Measurements from ENCODE around the gene LY6G5C. TPM values are rescaled to one million over a fixed set of nuclear protein-coding genes. Genes with fewer than 3 reads are reported as not detected.

LY6G5C gene
- total and polyA plus RNA-seq, 2 donors (not counting 1 experiment from before 2014, with no cell fraction given) = 0.76 to 3.4 TPM

- H3K4me2 ChIP-seq (replicated peaks; ENCODE audit: low read depth, low read length, poor library complexity, severe bottlenecking) = peak overlapping the region; percentile 88
Measured at GRCh38 chr6:31727717-31728671, 47.1 kb upstream of the LY6G5C start.

More at GRCh38 chr6:31727717-31728671, 47.1 kb upstream of the LY6G5C start:
- CTCF ChIA-PET = interaction anchor here (0.5 to 6.3 kb wide), 30 partner anchors 11 to 224 kb away, joined by 3 to 90 read pairs (median 4); partner anchors contain the start of genes ABHD16A, APOM, CLIC1 and HSPA1B
- intact Hi-C loops (cut with micrococcal nuclease) = loop anchor here (1.0 to 2.0 kb wide), 4 partner anchors 67 to 135 kb away; partner anchors contain the start of genes C6orf47 and NEU1
- Mint-ChIP-seq H3K27me3 (no peaks in the 10 kb centered on the region), H3K4me1 (peaks cover 71% of the 10 kb centered on the region), H3K4me3 (peak overlapping the region; percentile 99), H3K9me3 (ENCODE audit: insufficient read depth) (no peaks in the 10 kb centered on the region), H3K27ac (peak overlapping the region; percentile 95)
- DNase-seq (no peak), ATAC-seq (ENCODE audit: low read depth) (peak; percentile 0)
- peak overlapping the region; percentile 71 for H2AFZ ChIP-seq (ENCODE audit: insufficient read depth, low read depth, low read length, poor library complexity, severe bottlenecking)
- H3K9me3 ChIP-seq (ENCODE audit: control extremely low read depth in 1 of 3, control insufficient read depth in 2 of 3, insufficient read depth in 1 of 3, low read length in 2 of 3) = no peaks in the 10 kb centered on the region
- peak overlapping the region in 4 of 5 experiments; percentile 27 to 94 (median 88) for H3K4me3 ChIP-seq (ENCODE audit: control extremely low read depth in 1 of 5, extremely low read depth in 1 of 5, insufficient read depth in 1 of 5, low read depth in 2 of 5, low read length in 4 of 5)
- TF ChIP-seq CTCF (IDR thresholded peaks at IDR 0.05) = no peak
- TF ChIP-seq EZH2 (IDR thresholded peaks at IDR 0.05; ENCODE audit: borderline replicate concordance, insufficient read depth, low read depth, low read length, poor library complexity, severe bottlenecking) = no peak
- H4K20me1 ChIP-seq (ENCODE audit: control insufficient read depth, insufficient read depth, low read length, poor library complexity, severe bottlenecking) = peaks cover 8% of the 10 kb centered on the region
- 79% methylated on average over 31 of the region's 41 CpGs for WGBS (ENCODE audit: insufficient coverage)
- no peaks in the 10 kb centered on the region for H3K27me3 ChIP-seq (replicated peaks in 1 of 4; ENCODE audit: control extremely low read depth in 1 of 4, control insufficient read depth in 3 of 4, insufficient read depth in 4 of 4, low read length in 3 of 4)
- H3K27ac ChIP-seq (ENCODE audit: low read length in 2 of 2) = peak overlapping the region; percentile 78 to 82
- peak overlapping the region; percentile 90 for H3K9ac ChIP-seq (ENCODE audit: low read length)
- H3K79me2 ChIP-seq (ENCODE audit: control insufficient read depth, insufficient read depth, low read length) = peaks cover 22% of the 10 kb centered on the region
- H3K4me1 ChIP-seq (ENCODE audit: control insufficient read depth in 2 of 2, insufficient read depth in 2 of 2, low read length in 2 of 2) = peaks cover 42 to 56% of the 10 kb centered on the region in 2 donors
- POLR2A ChIA-PET = interaction anchor here (0.5 to 2.3 kb wide), 16 partner anchors 9 to 1556 kb away, joined by 3 to 36 read pairs (median 4); partner anchors contain the start of genes ABHD16A, BAG6, CLIC1 and HSPA1B
- H3K36me3 ChIP-seq (replicated peaks in 1 of 2; ENCODE audit: control extremely low read depth in 1 of 2, control insufficient read depth in 1 of 2, extremely low read depth in 1 of 2, insufficient read depth in 2 of 2, low read length in 1 of 2) = peaks cover 1 to 42% of the 10 kb centered on the region in 2 experiments

Data from B cell (primary cell).